Effector memory CD4-positive, alpha-beta T cell (primary cell): ENCODE data around the gene DLGAP5.

ENCODE experiments used
- DNase-seq, 3 donors: peaks; one replicate each; pipeline ENCODE4 v3.0.0-alpha.2; 2020
- H3K27ac ChIP-seq: 2 replicates; pipeline ENCODE4 v1.7.0; 2013; ENCODE audit warnings: mild to moderate bottlenecking, low read length, moderate library complexity; ENCODE audit not compliant: insufficient read depth, poor library complexity, severe bottlenecking
- H3K27me3 ChIP-seq: replicated peaks from 2 replicates; pipeline ENCODE4 v1.7.0; 2013; ENCODE audit warnings: mild to moderate bottlenecking, low read length; ENCODE audit not compliant: insufficient read depth, control insufficient read depth, poor library complexity, severe bottlenecking
- H3K36me3 ChIP-seq: 2 replicates; pipeline ENCODE4 v1.7.0; 2013; ENCODE audit warnings: mild to moderate bottlenecking, low read length, moderate library complexity; ENCODE audit not compliant: control insufficient read depth, insufficient read depth
- H3K4me1 ChIP-seq: 2 replicates; pipeline ENCODE4 v1.7.0; 2013; ENCODE audit warnings: low read length, mild to moderate bottlenecking; ENCODE audit not compliant: control insufficient read depth, insufficient read depth, poor library complexity, severe bottlenecking
- H3K4me3 ChIP-seq: 2 replicates; pipeline ENCODE4 v1.7.0; 2013; ENCODE audit warnings: low read length, low read depth, mild to moderate bottlenecking; ENCODE audit not compliant: insufficient read depth, poor library complexity, severe bottlenecking
- H3K9me3 ChIP-seq: 2 replicates; pipeline ENCODE4 v1.7.0; 2013; ENCODE audit warnings: mild to moderate bottlenecking, low read length, moderate library complexity; ENCODE audit not compliant: control insufficient read depth
- total RNA-seq, 3 donors: gene quantifications; one replicate each; lab custom pipeline; 2026; lab: John Stamatoyannopoulos, UW

The DLGAP5 gene
- total RNA-seq = 0.26 to 1.2 (median 1.2) reads per million in 3 donors

GRCh38 chr14:55191203-55192053 is at the start of gene DLGAP5:
DLGAP5 (minus strand) TSS chr14:55191585; CDS start chr14:55189179, 2,406 bp downstream.
- Histone ChIP-seq H3K36me3 (no peaks in the 10 kb centered on the region), H3K27ac (peak within 1 kb of the TSS; percentile 18), H3K9me3 (no peaks in the 10 kb centered on the region), H3K4me3 (peak within 1 kb of the TSS; percentile 59), H3K4me1 (peaks cover 7% of the 10 kb centered on the region), H3K27me3 (no peaks in the 10 kb centered on the region)
- peak; percentile 77 to 88 (median 88) for DNase-seq

GRCh38 chr14:55240526-55241178 is 49.3 kb upstream of the DLGAP5 start:
- Histone ChIP-seq H3K4me3 (no peak overlapping the region), H3K4me1 (no peaks in the 10 kb centered on the region), H3K27ac (no peak overlapping the region), H3K27me3 (no peaks in the 10 kb centered on the region), H3K9me3 (no peaks in the 10 kb centered on the region), H3K36me3 (no peaks in the 10 kb centered on the region)
- no peak for DNase-seq

GRCh38 chr14:55239320-55239719 is 47.9 kb upstream of the DLGAP5 start:
- Histone ChIP-seq H3K27me3 (no peaks in the 10 kb centered on the region), H3K36me3 (no peaks in the 10 kb centered on the region), H3K4me3 (no peak overlapping the region), H3K4me1 (no peaks in the 10 kb centered on the region), H3K9me3 (no peaks in the 10 kb centered on the region), H3K27ac (no peak overlapping the region)
- no peak for DNase-seq

GRCh38 chr14:55238019-55238680 is 46.8 kb upstream of the DLGAP5 start:
- DNase-seq = no peak
- H3K36me3 ChIP-seq = no peaks in the 10 kb centered on the region

GRCh38 chr14:55233591-55233990 is 42.2 kb upstream of the DLGAP5 start:
- Histone ChIP-seq H3K4me1 (no peaks in the 10 kb centered on the region), H3K27me3 (no peaks in the 10 kb centered on the region), H3K36me3 (no peaks in the 10 kb centered on the region), H3K9me3 (no peaks in the 10 kb centered on the region), H3K27ac (no peak overlapping the region), H3K4me3 (no peak overlapping the region)
- no peak for DNase-seq

More at GRCh38 chr14:55238019-55238680, 46.8 kb upstream of the DLGAP5 start:
- H3K9me3 ChIP-seq = no peaks in the 10 kb centered on the region
- no peaks in the 10 kb centered on the region for H3K27me3 ChIP-seq
- H3K27ac ChIP-seq = no peak overlapping the region
- no peak overlapping the region for H3K4me3 ChIP-seq
- no peaks in the 10 kb centered on the region for H3K4me1 ChIP-seq

GRCh38 chr14:55228261-55228660 is 36.9 kb upstream of the DLGAP5 start:
- H3K27me3 ChIP-seq = peaks cover 3% of the 10 kb centered on the region
- no peak for DNase-seq
- H3K27ac ChIP-seq = no peak overlapping the region
- no peaks in the 10 kb centered on the region for H3K36me3 ChIP-seq
- no peaks in the 10 kb centered on the region for H3K4me1 ChIP-seq
- peaks cover 10% of the 10 kb centered on the region for H3K9me3 ChIP-seq
- H3K4me3 ChIP-seq = no peak overlapping the region

- no peak for DNase-seq
- H3K27me3 ChIP-seq = peaks cover 3% of the 10 kb centered on the region
These were observed 32.0 kb upstream of the DLGAP5 start for GRCh38 chr14:55223364-55223763.

GRCh38 chr14:55221968-55222367 is 30.6 kb upstream of the DLGAP5 start:
- Histone ChIP-seq H3K27ac (no peak overlapping the region), H3K9me3 (peaks cover 6% of the 10 kb centered on the region), H3K4me3 (no peak overlapping the region), H3K36me3 (no peaks in the 10 kb centered on the region), H3K4me1 (no peaks in the 10 kb centered on the region), H3K27me3 (peaks cover 3% of the 10 kb centered on the region)
- no peak for DNase-seq

More at GRCh38 chr14:55223364-55223763, 32.0 kb upstream of the DLGAP5 start:
- peaks cover 10% of the 10 kb centered on the region for H3K9me3 ChIP-seq
- no peaks in the 10 kb centered on the region for H3K4me1 ChIP-seq
- no peak overlapping the region for H3K27ac ChIP-seq
- no peak overlapping the region for H3K4me3 ChIP-seq
- H3K36me3 ChIP-seq = no peaks in the 10 kb centered on the region

GRCh38 chr14:55221186-55221585 is 29.8 kb upstream of the DLGAP5 start:
- no peak for DNase-seq
- H3K4me1 ChIP-seq = no peaks in the 10 kb centered on the region
- H3K4me3 ChIP-seq = no peak overlapping the region
- H3K27ac ChIP-seq = no peak overlapping the region
- no peaks in the 10 kb centered on the region for H3K27me3 ChIP-seq
- H3K9me3 ChIP-seq = no peaks in the 10 kb centered on the region
- H3K36me3 ChIP-seq = no peaks in the 10 kb centered on the region
